HCT116 (cell line): Measurements from ENCODE around the gene LRBA. TPM values are rescaled to one million over a fixed set of nuclear protein-coding genes. Genes with fewer than 3 reads are reported as not detected.

ENCODE experiments used
- ATAC-seq: fragments of 200-7000 bp; cut with Tn5 transposase; 2 replicates; pipeline ENCODE4 v1.9.1; 2020; ENCODE audit warnings: mild to moderate bottlenecking, moderate library complexity
- BruUV-seq: library from RNA; stranded (reverse); fragments of 400-500 nt; replicated peaks from 2 replicates; lab custom pipeline; 2021; lab: Mats Ljungman, UMichigan
- CTCF ChIA-PET: fragments of 300-600 bp; sonication (Branson Sonifier 250); formaldehyde crosslinking; loops from one replicate; lab custom pipeline; 2021; ENCODE audit warnings: antibody characterized with exemption; lab: Charles Lee
- POLR2A ChIA-PET: fragments of 300-600, 350-600 bp; sonication (Branson Sonifier 250); formaldehyde crosslinking; loops from one replicate; lab custom pipeline; 2021; ENCODE audit warnings: antibody characterized with exemption; lab: Charles Lee
- RAD21 ChIA-PET, 2 experiments: fragments of 300-600 bp; sonication (Branson Sonifier 250); formaldehyde crosslinking; loops; one replicate each; lab custom pipeline; 2023; ENCODE audit warnings: low total read pairs in 2 of 2; ENCODE audit not compliant: uncharacterized antibody in 2 of 2, unreplicated experiment in 2 of 2, low non-redundant PET in 1 of 2; lab: Charles Lee
- DNase-seq: peaks from one replicate; pipeline ENCODE4 v3.0.0-alpha.2; 2010; ENCODE audit warnings: low read depth, low spot score
- H2AFZ ChIP-seq: fragments of 200-600 bp; shearing (Covaris generic), sonication (generic); 2 replicates; pipeline ENCODE4 v1.6.1; 2017; ENCODE audit warnings: low read depth, mixed run types, mixed read lengths, antibody characterized with exemption, low read length; ENCODE audit not compliant: poor library complexity, severe bottlenecking
- H3K27ac ChIP-seq: 2 replicates; pipeline ENCODE4 v1.5.1; 2012; ENCODE audit warnings: low read depth, low read length
- H3K27me3 ChIP-seq: fragments of 200-600 bp; sonication (generic); 2 replicates; pipeline ENCODE4 v1.6.1; 2016; ENCODE audit warnings: mixed run types, low read length, mixed read lengths; ENCODE audit not compliant: insufficient read depth
- H3K36me3 ChIP-seq, 2 experiments: fragments of 200-500 bp in 1 of 2; fragments of 200-600 bp in 1 of 2; sonication (Bioruptor generic) in 1 of 2; sonication (generic) in 1 of 2; 2 replicates each; pipeline versions ENCODE4 v1.5.1 to v1.6.1; 2014 to 2016; ENCODE audit warnings: low read length in 2 of 2, inconsistent platforms in 1 of 2, mixed read lengths in 1 of 2, mixed run types in 1 of 2; ENCODE audit not compliant: insufficient read depth in 2 of 2, control insufficient read depth in 1 of 2
- H3K4me1 ChIP-seq, 2 experiments: fragments of 200-600 bp in 1 of 2; sonication (generic) in 1 of 2; 2 replicates each; pipeline versions ENCODE4 v1.5.1 to v1.6.1; 2012 to 2017; ENCODE audit warnings: low read length in 2 of 2, inconsistent platforms in 1 of 2, mild to moderate bottlenecking in 1 of 2, mixed read lengths in 1 of 2, mixed run types in 1 of 2, moderate library complexity in 1 of 2; ENCODE audit not compliant: insufficient read depth in 2 of 2, control insufficient read depth in 1 of 2
- H3K4me2 ChIP-seq: fragments of 200-600 bp; sonication (generic); 2 replicates; pipeline ENCODE4 v1.6.1; 2017; ENCODE audit warnings: mixed run types, low read length, mixed read lengths
- H3K4me3 ChIP-seq, 2 experiments: fragments of 200-600 bp in 1 of 2; sonication (generic) in 1 of 2; replicated peaks in 1 of 2; 2 replicates each; pipeline ENCODE4 v1.5.1; 2011 to 2016; ENCODE audit warnings: low read length in 2 of 2, control low read depth in 1 of 2, low read depth in 1 of 2, mild to moderate bottlenecking in 1 of 2, mixed read lengths in 1 of 2, mixed run types in 1 of 2
- H3K79me2 ChIP-seq: fragments of 200-600 bp; sonication (generic); 2 replicates; pipeline ENCODE4 v1.6.1; 2017; ENCODE audit warnings: mild to moderate bottlenecking, mixed run types, low read length, moderate library complexity, mixed read lengths; ENCODE audit not compliant: insufficient read depth
- H3K9ac ChIP-seq: fragments of 200-600 bp; sonication (generic); 2 replicates; pipeline ENCODE4 v1.6.1; 2016; ENCODE audit warnings: low read length, mixed read lengths
- H3K9me2 ChIP-seq: fragments of 200-600 bp; sonication (generic), shearing (Covaris generic); 2 replicates; pipeline ENCODE4 v1.6.1; 2017; ENCODE audit warnings: mixed run types, mild to moderate bottlenecking, moderate library complexity; ENCODE audit not compliant: insufficient read depth
- H3K9me3 ChIP-seq, 2 experiments: fragments of 200-500 bp in 1 of 2; fragments of 200-600 bp in 1 of 2; sonication (Bioruptor generic) in 1 of 2; sonication (generic) in 1 of 2; 2 replicates each; pipeline ENCODE4 v1.6.1; 2014 to 2017; ENCODE audit warnings: low read length in 2 of 2, mixed read lengths in 2 of 2, inconsistent platforms in 1 of 2, low read depth in 1 of 2, mild to moderate bottlenecking in 1 of 2, mixed run types in 1 of 2, moderate library complexity in 1 of 2; ENCODE audit not compliant: control insufficient read depth in 1 of 2, insufficient read depth in 1 of 2
- H4K20me1 ChIP-seq: fragments of 200-600 bp; sonication (generic), shearing (Covaris generic); 2 replicates; pipeline ENCODE4 v1.6.1; 2017; ENCODE audit warnings: mixed run types, mild to moderate bottlenecking, moderate library complexity; ENCODE audit not compliant: insufficient read depth
- CBX3 ChIP-seq: IDR thresholded peaks from 2 replicates; pipeline ENCODE4 v1.6.1; 2012; ENCODE audit warnings: low read depth
- EGR1 ChIP-seq: IDR thresholded peaks from 2 replicates; pipeline ENCODE4 v1.6.1; 2012; ENCODE audit warnings: low read depth
- ELF1 ChIP-seq: IDR thresholded peaks from 2 replicates; pipeline ENCODE4 v1.6.1; 2012; ENCODE audit warnings: low read depth, borderline replicate concordance
- EZH2phosphoT487 ChIP-seq: fragments of 200-600 bp; IDR thresholded peaks from 2 replicates; pipeline ENCODE4 v1.6.1; 2018; ENCODE audit warnings: antibody characterized with exemption, borderline replicate concordance
- FOSL1 ChIP-seq: IDR thresholded peaks from 2 replicates; pipeline ENCODE4 v1.6.1; 2012; ENCODE audit warnings: low read depth
- RAD21 ChIP-seq: IDR thresholded peaks from 2 replicates; pipeline ENCODE4 v1.6.1; 2012; ENCODE audit warnings: low read depth, mild to moderate bottlenecking
- SIN3A ChIP-seq: IDR thresholded peaks from 2 replicates; pipeline ENCODE4 v1.6.1; 2012; ENCODE audit warnings: low read depth
- SRF ChIP-seq: IDR thresholded peaks from 2 replicates; pipeline ENCODE4 v1.6.1; 2012; ENCODE audit warnings: low read depth
- TCF7L2 ChIP-seq: IDR thresholded peaks from 2 replicates; pipeline ENCODE4 v1.7.0; 2011; ENCODE audit warnings: borderline replicate concordance, inconsistent platforms; ENCODE audit not compliant: insufficient read depth, insufficient read length; ENCODE audit errors: extremely low read depth
- YY1 ChIP-seq: IDR thresholded peaks from 2 replicates; pipeline ENCODE4 v1.6.1; 2011; ENCODE audit warnings: low read length, low read depth, moderate library complexity, mild to moderate bottlenecking; ENCODE audit not compliant: insufficient replicate concordance; ENCODE audit errors: extremely low read depth
- ZNF274 ChIP-seq: fragments of 200-500 bp; sonication (Bioruptor generic); IDR thresholded peaks from 2 replicates; pipeline ENCODE4 v1.6.1; 2014; ENCODE audit warnings: mild to moderate bottlenecking, low read depth, low read length, inconsistent platforms
- intact Hi-C: fragments of 100-400 bp; cut with micrococcal nuclease; formaldehyde crosslinking; loops from 2 replicates; pipeline ENCODE4 v1.10.0; 2022
- total RNA-seq: library from RNA; stranded (reverse); gene quantifications from one replicate; pipeline ENCODE4 v1.2.1, GENCODE V29; 2021; ENCODE audit not compliant: unreplicated experiment
- TF ChIP-seq, protein P1 (sequence below): IDR thresholded peaks from 2 replicates; pipeline ENCODE4 v1.6.1; 2012

LRBA gene
- total RNA-seq, 1 experiment from 2014 or later, result 79.8 TPM

- Histone ChIP-seq H3K4me3 (no peak overlapping the region), H3K27ac (no peak overlapping the region), H3K9ac (no peak overlapping the region), H3K4me2 (no peak overlapping the region), H3K27me3 (no peaks in the 10 kb centered on the region), H3K4me1 (peaks cover 0 to 14% of the 10 kb centered on the region in 2 experiments; a peak in 2 of 4 replicates), H2AFZ (no peak overlapping the region), H3K9me2 (no peaks in the 10 kb centered on the region), H3K36me3 (no peaks in the 10 kb centered on the region), H4K20me1 (no peaks in the 10 kb centered on the region)
- DNase-seq (no peak), ATAC-seq (no peak)
- POLR2A ChIA-PET, result no interaction called here
- RAD21 ChIA-PET, result no interaction called here
- intact Hi-C loops, result no loop called here
- BruUV-seq, result no TSS peak
- no peak for TF ChIP-seq YY1
- no peak for TF ChIP-seq EGR1
- TF ChIP-seq, protein P1, sequence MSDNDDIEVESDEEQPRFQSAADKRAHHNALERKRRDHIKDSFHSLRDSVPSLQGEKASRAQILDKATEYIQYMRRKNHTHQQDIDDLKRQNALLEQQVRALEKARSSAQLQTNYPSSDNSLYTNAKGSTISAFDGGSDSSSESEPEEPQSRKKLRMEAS, result no peak
- no peak for TF ChIP-seq SIN3A
- TF ChIP-seq EZH2phosphoT487, result no peak
- TF ChIP-seq ELF1, result no peak
- no peak for TF ChIP-seq CBX3
- no peak for TF ChIP-seq SRF
- no peak for TF ChIP-seq TCF7L2
- no peak for TF ChIP-seq FOSL1
- no peak for TF ChIP-seq RAD21
- TF ChIP-seq ZNF274, result no peak
- TF ChIP-seq, all 23 proteins: peak for 0
- no peaks in the 10 kb centered on the region for H3K9me3 ChIP-seq
- no peaks in the 10 kb centered on the region for H3K79me2 ChIP-seq
- CTCF ChIA-PET, result interaction anchor here (1.2 to 1.3 kb wide), 2 partner anchors 21 to 373 kb away, joined by 3 read pairs; no protein-coding TSS in a partner anchor
Observed at GRCh38 chr4:150493851-150494250, 521.2 kb downstream of the LRBA start.
